ENCODE data around the gene MGST2.

The MGST2 gene

GRCh38 chr4:139645458-139645857 is 20.2 kb upstream of the MGST2 start:
- no peak for FAIRE-seq

GRCh38 chr4:139647184-139647583 is 18.4 kb upstream of the MGST2 start:
- no peak for FAIRE-seq

DNA sequence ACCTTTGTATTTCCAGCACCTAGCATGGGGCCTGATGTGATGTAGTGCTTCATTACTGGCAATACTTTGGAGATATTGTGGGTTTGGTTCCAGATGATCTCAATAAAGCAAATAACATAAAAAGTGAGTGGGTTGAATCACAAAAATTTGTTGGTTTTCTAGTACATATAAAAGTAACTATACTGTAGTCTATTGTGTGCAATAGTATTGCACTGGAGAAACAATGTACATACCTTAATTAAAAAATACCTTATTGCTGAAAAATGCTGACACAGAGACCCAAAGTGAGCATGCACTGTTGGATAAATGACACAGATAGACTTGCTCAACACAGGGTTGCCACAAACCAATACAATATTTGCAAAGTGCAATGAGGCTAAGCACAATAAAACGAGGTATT is 17.7 kb upstream of the MGST2 start:
- FAIRE-seq, result no peak

GRCh38 chr4:139651282-139652194 is 14.1 kb upstream of the MGST2 start:
- FAIRE-seq, result peak; percentile 84

GRCh38 chr4:139654516-139654915 is 11.1 kb upstream of the MGST2 start:
- FAIRE-seq, result no peak

DNA sequence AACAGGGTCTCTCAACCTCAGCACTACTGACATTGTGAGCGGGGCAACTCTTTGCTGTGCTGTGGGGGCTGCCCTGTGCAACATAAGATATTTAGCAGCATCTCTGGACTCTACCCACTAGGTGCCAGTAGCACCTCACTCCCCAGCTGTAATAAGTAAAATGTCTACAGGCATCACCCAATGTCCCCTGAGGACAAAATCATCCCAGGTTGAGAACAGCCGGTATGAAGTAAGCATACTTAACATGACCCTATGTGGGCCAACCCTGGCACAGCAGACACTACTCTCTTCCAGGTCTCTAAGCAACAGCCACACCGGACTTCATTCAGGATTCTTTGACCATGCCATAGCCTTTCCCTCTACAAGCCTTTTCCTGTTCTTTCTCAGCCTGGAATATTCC is 10.5 kb upstream of the MGST2 start:
- peak; percentile 13 for FAIRE-seq

DNA sequence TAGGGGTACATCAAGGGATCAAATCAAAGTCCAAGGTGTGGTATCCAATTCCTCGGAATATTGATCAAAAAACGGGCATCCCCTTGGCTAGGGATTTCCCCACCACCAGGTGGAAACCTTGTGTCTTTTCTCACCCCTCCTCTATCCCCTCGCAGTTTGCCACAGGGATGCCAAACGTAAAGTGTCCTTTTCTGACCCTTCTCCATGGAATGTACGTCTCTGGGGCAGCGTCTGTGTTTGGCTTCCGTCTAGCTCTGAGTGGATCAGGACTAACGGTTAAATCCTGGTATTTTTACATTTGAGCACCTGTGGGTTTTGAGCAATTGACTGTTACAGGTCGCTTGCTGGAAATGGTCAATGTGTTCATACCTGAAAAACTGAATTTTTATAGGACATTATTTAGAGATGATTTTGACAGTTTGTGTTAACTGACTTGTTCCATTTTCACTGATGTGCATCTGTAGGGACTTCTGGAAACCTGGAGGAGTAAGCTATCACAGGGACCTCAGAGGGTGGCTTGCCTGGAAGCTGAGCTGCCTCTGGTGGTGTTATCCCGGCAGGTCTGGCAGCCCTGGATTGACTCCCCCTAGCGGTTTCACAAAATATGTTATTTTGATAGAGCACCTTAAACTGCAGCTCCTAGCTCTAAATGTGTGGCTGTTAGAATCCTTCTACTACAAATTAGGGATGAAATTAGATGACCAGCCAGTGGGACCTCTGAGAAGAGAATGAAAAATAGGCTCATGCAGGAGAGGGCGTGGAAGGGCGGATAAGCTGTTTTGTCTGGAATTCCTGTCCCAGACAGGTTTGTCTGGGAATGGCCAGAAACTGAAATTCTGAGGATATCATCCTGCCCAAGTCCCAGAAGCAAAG is 8.8 kb upstream of the MGST2 start:
- peak; percentile 84 for FAIRE-seq

GRCh38 chr4:139658185-139658584 is 7.4 kb upstream of the MGST2 start:
- no peak for FAIRE-seq

GRCh38 chr4:139658586-139659382 is 6.8 kb upstream of the MGST2 start:
- FAIRE-seq, result no peak

DNA sequence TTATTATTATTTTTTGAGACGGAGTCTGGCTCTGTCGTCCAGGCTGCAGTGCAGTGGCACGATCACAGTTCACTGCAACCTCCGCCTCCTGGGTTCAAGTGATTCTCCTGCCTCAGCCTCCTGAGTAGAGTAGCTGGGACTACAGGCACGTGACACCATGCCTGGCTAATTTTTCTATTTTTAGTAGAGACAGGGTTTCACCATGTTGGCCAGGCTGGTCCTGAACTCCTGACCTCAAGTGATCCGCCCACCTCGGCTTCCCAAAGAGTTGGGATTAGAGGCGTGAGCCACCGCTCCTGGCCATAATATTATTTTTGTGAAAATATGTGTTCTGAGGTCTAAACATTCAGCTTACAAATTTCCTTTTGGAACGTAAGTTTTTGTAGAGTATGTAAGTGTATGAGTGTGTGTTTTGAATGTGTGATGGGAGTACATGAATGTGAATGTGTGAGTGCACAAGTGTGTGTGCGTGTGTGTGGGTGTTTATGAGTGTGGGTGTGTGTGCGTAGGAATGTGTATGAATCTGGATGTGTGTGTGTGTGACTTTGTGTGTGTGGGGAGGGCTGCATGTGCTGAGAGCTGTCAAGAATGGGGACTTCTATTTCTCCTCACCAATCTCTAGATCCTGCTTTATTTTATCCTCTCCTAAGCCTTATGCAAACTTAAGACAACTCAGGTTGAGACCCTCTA is 5.7 kb upstream of the MGST2 start:
- FAIRE-seq, result no peak

DNA sequence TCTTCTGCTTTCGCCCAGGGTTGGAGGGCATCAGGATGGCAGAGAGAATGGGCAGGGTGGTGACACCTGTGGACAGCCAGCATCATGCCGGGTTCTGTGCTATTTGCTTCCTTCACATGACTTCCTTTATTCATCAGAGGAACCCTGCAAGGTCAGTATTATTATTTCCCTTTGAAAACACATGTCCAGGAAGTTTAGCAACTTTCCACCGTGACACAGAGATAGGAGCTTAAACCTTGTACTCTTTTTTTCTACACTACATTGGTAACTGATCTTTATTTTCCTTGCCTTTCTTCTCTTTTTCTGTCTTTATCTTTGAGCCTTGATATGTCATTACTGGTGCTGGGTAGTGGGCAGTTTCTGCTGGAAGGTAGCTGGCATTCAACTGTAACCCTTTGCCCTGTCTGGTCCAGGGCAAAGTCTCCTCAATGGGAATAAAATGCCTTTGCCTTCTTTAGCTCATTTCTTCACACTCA is 5.0 kb upstream of the MGST2 start:
- no peak for FAIRE-seq

GRCh38 chr4:139663561-139664138 is 2.0 kb upstream of the MGST2 start:
- no peak for FAIRE-seq

DNA sequence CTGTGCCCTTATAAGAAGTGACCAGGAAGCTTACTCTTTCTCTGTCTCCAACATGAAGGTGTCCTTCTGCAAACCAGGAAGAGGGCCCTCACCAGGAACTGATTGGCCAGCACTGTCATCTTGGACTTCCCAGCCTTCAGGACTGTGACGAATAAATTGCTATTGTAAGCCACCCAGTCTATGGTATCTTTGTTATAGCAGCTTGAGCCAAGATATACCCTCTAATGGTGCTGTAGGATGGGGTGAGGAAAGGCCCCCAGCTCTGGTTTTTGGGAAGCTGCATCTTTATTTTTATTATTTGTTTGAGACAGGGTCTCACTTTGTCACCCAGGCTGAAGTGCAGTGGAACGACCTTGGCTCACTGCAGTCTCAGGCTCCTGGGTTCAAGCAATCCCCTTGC is 1.2 kb upstream of the MGST2 start:
- FAIRE-seq, result no peak

- FAIRE-seq, result no peak
These were observed 435 bp upstream of the MGST2 start for GRCh38 chr4:139665079-139665689.

- peak; percentile 27 for FAIRE-seq
These were observed 1.2 kb downstream of the MGST2 start for GRCh38 chr4:139666735-139667281.

DNA sequence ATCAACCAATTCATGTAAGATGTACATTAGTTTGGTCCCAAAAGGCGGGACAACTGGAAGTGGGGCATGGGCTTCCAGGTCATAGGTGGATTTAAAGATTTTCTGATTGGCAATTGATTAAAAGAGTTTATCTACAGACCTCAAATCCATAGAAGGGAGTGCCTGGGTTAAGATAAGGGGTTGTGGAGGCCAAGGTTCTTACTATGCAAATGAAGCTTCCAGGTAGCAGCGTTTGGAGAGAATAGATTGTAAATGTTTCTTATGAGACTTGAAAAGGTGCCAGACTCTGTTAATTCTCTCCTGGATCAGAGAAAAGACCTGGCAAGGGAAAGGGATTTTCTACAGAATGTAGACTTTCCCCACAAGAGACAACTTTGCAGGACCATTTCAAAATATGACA is 2.4 kb downstream of the MGST2 start:
- no peak for FAIRE-seq

- FAIRE-seq, result no peak
These were observed 3.1 kb downstream of the MGST2 start for GRCh38 chr4:139668658-139669201.

DNA sequence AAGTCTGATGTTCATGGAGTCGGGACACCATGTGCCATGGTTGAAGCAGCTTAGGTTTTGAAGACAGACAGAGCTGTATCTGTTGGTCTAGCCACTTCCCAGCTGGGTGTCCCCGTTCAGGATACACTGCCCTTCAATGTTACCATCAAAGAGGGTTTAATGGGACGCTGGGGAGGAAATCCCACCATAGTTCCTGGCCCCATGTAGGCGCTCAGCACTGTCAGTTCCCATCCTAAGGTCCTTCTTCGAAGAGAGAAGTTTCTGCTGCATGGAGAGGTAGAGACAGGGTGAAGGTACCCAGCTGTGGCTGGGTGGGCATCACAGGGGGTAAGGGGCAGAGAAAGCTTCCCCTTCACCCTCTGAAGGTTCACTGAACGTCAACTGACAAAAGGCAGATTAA is 3.7 kb downstream of the MGST2 start:
- FAIRE-seq, result no peak

DNA sequence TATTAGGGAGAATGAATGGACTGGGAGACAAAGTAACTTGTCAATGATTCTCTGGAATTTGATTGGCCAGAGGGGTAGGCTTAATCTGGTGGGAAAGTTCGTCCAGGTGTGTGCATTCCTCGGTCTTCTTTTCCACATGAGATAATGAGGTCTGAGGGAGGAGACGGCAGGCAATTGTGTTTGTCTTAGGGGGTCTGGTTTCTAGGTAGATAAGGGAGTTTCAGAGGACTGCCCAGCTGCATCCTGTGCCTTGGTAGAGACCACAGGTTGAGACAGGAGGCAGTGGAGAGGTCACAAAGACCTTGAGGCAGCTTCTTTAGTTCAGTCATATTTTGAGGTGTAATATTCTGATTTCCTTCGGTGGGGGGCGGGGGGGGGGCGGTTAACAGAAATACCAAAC is 4.3 kb downstream of the MGST2 start:
- FAIRE-seq, result no peak

- FAIRE-seq, result no peak
These were observed 5.2 kb downstream of the MGST2 start for GRCh38 chr4:139670775-139671174.

- FAIRE-seq, result no peak
These were observed 6.6 kb downstream of the MGST2 start for GRCh38 chr4:139672215-139672614.
